UCSD-AML1 (cell line): ENCODE measurements around the gene SSC5D.
"Not testable (repeated sequence)": the region's sequence is repeated elsewhere in the genome, so short reads cannot be mapped to it uniquely, and the experiment has no call there.

ENCODE experiments used
- DNase-seq: peaks from one replicate; lab custom pipeline; 2025; ENCODE audit not compliant: unreplicated experiment; lab: John Stamatoyannopoulos, UW

SSC5D gene

GRCh38 chr19:55502197-55502952 lies 14.1 kb downstream of the SSC5D start:
- no peak for DNase-seq

- DNase-seq, result no peak
These were observed 14.9 kb downstream of the SSC5D start for GRCh38 chr19:55503157-55503501.

- DNase-seq, result peak; percentile 94
These were observed 15.4 kb downstream of the SSC5D start for GRCh38 chr19:55503502-55504251.

GRCh38 chr19:55504252-55504603 lies 16.0 kb downstream of the SSC5D start:
- no peak for DNase-seq

GRCh38 chr19:55504981-55505380 lies 16.7 kb downstream of the SSC5D start:
- no peak for DNase-seq

GRCh38 chr19:55508120-55508519 lies 19.9 kb downstream of the SSC5D start:
- no peak for DNase-seq

GRCh38 chr19:55516878-55517620 lies 28.8 kb downstream of the SSC5D start:
- DNase-seq, result peak; percentile 91

- DNase-seq, result no peak
These were observed 31.4 kb downstream of the SSC5D start for GRCh38 chr19:55519451-55520311.

- DNase-seq, result no peak
These were observed 32.6 kb downstream of the SSC5D start for GRCh38 chr19:55520691-55521292.

- DNase-seq, result no peak
These were observed 37.3 kb downstream of the SSC5D start for GRCh38 chr19:55525289-55526101.

- DNase-seq, result peak; percentile 41
These were observed 38.3 kb downstream of the SSC5D start for GRCh38 chr19:55526216-55527196.

GRCh38 chr19:55527197-55528029 lies 39.2 kb downstream of the SSC5D start:
- no peak for DNase-seq

GRCh38 chr19:55528030-55528803 lies 40.0 kb downstream of the SSC5D start:
- DNase-seq, result no peak

GRCh38 chr19:55529636-55530234 lies 41.5 kb downstream of the SSC5D start:
- DNase-seq, result no peak

GRCh38 chr19:55530996-55531395 lies 42.8 kb downstream of the SSC5D start:
- DNase-seq, result no peak

GRCh38 chr19:55534280-55534679 lies 46.0 kb downstream of the SSC5D start:
- not testable (repeated sequence) for DNase-seq
